ENCODE measurements around the gene OBSCN. TPM values are rescaled to one million over a fixed set of nuclear protein-coding genes. Genes with fewer than 3 reads are reported as not detected.
A peak's percentile ranks its signal among the peaks of the same experiment; 100 is the strongest.

Gene OBSCN
- total RNA-seq, 1 experiment from 2014 or later, result 10.5 TPM

- ChIA-PET POLR2A (interaction anchor here (0.6 kb wide), 1 partner anchor 14 kb away, joined by 18 read pairs; the partner anchor contains the start of gene TRIM11), CTCF (no interaction called here)
- Histone ChIP-seq H3K27me3 (ENCODE audit: control insufficient read depth, insufficient read depth, low read length) (no peaks in the 10 kb centered on the region), H3K4me1 (ENCODE audit: control insufficient read depth, insufficient read depth, low read length) (no peaks in the 10 kb centered on the region), H3K36me3 (ENCODE audit: control insufficient read depth, insufficient read depth, low read length) (no peaks in the 10 kb centered on the region), H3K27ac (ENCODE audit: low read length) (no peak overlapping the region), H3K9me3 (ENCODE audit: control insufficient read depth, insufficient read depth, low read depth, low read length) (no peaks in the 10 kb centered on the region), H3K4me3 (ENCODE audit: low read depth in 2 of 2, low read length in 2 of 2) (no peak overlapping the region)
- TF ChIP-seq SIN3A (IDR thresholded peaks at IDR 0.05; ENCODE audit: borderline replicate concordance, insufficient read depth, low read depth, low read length) (no peak), TCF7L2 (IDR thresholded peaks at IDR 0.05; ENCODE audit: low read depth, low read length) (no peak), REST (IDR thresholded peaks at IDR 0.05; ENCODE audit: insufficient read depth in 1 of 2, low read depth in 2 of 2, low read length in 1 of 2) (no peak)
- no TSS peak for BruUV-seq (replicated peaks)
- DNase-seq (ENCODE audit: low read depth, low spot score), result no peak
- intact Hi-C loops (cut with micrococcal nuclease; ENCODE audit: unreplicated experiment), result loop anchor here (2.0 kb wide), 1 partner anchor 32 kb away; no protein-coding TSS in a partner anchor
- no peak for ATAC-seq
- in situ Hi-C loops (cut with HindIII; ENCODE audit: low pct_unique_long_range_greater_than_20kb, low sequenced_read_pairs), result no loop called here
Observed at GRCh38 chr1:228420968-228421826, 213.4 kb downstream of the OBSCN start.

DNA sequence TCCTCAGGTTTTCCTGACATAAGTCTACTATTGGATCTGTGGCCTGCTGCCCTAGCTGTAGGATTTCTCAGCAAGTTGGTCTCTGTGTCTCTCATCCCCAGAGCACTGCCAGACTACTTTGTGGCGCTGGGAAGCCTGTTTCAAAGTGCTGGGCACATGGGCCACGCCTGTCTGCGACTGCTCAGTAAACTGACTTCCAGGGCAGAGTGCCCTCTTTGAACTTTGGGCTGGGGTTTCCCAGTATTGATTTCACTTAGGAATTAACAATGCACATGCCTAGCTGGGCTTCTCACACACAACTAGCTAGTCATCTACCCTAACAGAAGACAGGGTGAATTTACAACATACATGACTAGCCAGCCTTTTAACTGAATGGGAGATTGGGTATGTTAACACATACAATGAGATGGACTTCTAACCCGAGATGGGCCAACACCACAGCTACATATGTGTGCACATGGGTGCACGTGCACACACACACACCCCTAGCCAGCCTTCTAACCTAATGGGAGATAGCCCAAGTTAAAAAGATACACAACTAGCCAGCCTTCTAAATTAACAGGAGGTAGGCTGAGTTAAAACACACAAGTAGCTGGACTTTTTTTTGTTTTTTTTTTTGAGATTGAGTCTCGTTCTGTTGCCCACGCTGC is 215.7 kb downstream of the OBSCN start:
- ATAC-seq (0 out of 2 replicates have a peak, but pooled peaks have one; percentile 28), DNase-seq (ENCODE audit: low read depth, low spot score) (no peak)
- intact Hi-C loops (cut with micrococcal nuclease; ENCODE audit: unreplicated experiment), result no loop called here
- no peak overlapping the region for H3K4me3 ChIP-seq (ENCODE audit: low read depth in 2 of 2, low read length in 2 of 2)
- no peaks in the 10 kb centered on the region for H3K36me3 ChIP-seq (ENCODE audit: control insufficient read depth, insufficient read depth, low read length)
- no peaks in the 10 kb centered on the region for H3K27me3 ChIP-seq (ENCODE audit: control insufficient read depth, insufficient read depth, low read length)
- POLR2A ChIA-PET, result no interaction called here
- no peak for TF ChIP-seq POLR2AphosphoS5 (IDR thresholded peaks at IDR 0.05; ENCODE audit: low read depth, low read length)
- TF ChIP-seq SIN3A (IDR thresholded peaks at IDR 0.05; ENCODE audit: borderline replicate concordance, insufficient read depth, low read depth, low read length), result no peak
- TF ChIP-seq REST (IDR thresholded peaks at IDR 0.05; ENCODE audit: insufficient read depth in 1 of 2, low read depth in 2 of 2, low read length in 1 of 2), result no peak
- TF ChIP-seq, protein P1, sequence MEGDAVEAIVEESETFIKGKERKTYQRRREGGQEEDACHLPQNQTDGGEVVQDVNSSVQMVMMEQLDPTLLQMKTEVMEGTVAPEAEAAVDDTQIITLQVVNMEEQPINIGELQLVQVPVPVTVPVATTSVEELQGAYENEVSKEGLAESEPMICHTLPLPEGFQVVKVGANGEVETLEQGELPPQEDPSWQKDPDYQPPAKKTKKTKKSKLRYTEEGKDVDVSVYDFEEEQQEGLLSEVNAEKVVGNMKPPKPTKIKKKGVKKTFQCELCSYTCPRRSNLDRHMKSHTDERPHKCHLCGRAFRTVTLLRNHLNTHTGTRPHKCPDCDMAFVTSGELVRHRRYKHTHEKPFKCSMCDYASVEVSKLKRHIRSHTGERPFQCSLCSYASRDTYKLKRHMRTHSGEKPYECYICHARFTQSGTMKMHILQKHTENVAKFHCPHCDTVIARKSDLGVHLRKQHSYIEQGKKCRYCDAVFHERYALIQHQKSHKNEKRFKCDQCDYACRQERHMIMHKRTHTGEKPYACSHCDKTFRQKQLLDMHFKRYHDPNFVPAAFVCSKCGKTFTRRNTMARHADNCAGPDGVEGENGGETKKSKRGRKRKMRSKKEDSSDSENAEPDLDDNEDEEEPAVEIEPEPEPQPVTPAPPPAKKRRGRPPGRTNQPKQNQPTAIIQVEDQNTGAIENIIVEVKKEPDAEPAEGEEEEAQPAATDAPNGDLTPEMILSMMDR (IDR thresholded peaks at IDR 0.05), result no peak
- no peak for TF ChIP-seq TCF7L2 (IDR thresholded peaks at IDR 0.05; ENCODE audit: low read depth, low read length)
- H3K9me3 ChIP-seq (ENCODE audit: control insufficient read depth, insufficient read depth, low read depth, low read length), result no peaks in the 10 kb centered on the region
- BruUV-seq (replicated peaks), result no TSS peak
- in situ Hi-C loops (cut with HindIII; ENCODE audit: low pct_unique_long_range_greater_than_20kb, low sequenced_read_pairs), result no loop called here
- CTCF ChIA-PET, result interaction anchor here (1.0 kb wide), 1 partner anchor 424 kb away, joined by 4 read pairs; no protein-coding TSS in a partner anchor
- H3K4me1 ChIP-seq (ENCODE audit: control insufficient read depth, insufficient read depth, low read length), result no peaks in the 10 kb centered on the region
- H3K27ac ChIP-seq (ENCODE audit: low read length), result no peak overlapping the region
